LNCAP (cell line): ENCODE data around the gene FOXM1.

ENCODE experiments used
- CTCF ChIP-seq: fragments of 450-650 bp; IDR thresholded peaks from 2 replicates; pipeline ENCODE4 v1.5.1; 2017; ENCODE audit warnings: mild to moderate bottlenecking

Gene FOXM1

GRCh38 chr12:2823483-2823882 is 53.5 kb downstream of the FOXM1 start:
- no peak for TF ChIP-seq CTCF

- TF ChIP-seq CTCF: no peak
Observed at GRCh38 chr12:2820432-2820831, 56.5 kb downstream of the FOXM1 start.

- TF ChIP-seq CTCF: no peak
Observed at GRCh38 chr12:2819810-2820209, 57.2 kb downstream of the FOXM1 start.

- TF ChIP-seq CTCF: peak; percentile 79
Observed at GRCh38 chr12:2813214-2814185, 63.5 kb downstream of the FOXM1 start.

GRCh38 chr12:2812290-2813213 is 64.4 kb downstream of the FOXM1 start, which contains the start of gene ITFG2:
ITFG2 (plus strand) TSS chr12:2812668; CDS start chr12:2812761, 93 bp downstream.
- TF ChIP-seq CTCF: no peak

- no peak for TF ChIP-seq CTCF
Observed at GRCh38 chr12:2811801-2812200, 65.2 kb downstream of the FOXM1 start.
